A673 (cell line): ENCODE measurements around the gene PROSER3. TPM values are rescaled to one million over a fixed set of nuclear protein-coding genes. Genes with fewer than 3 reads are reported as not detected.

Source experiments
- BruUV-seq: library from RNA; stranded (reverse); fragments of 400-500 nt; replicated peaks from 2 replicates; lab custom pipeline; 2021; lab: Mats Ljungman, UMichigan
- CTCF ChIA-PET: fragments of 300-600 bp; sonication (Branson Sonifier 250); formaldehyde crosslinking; loops from one replicate; lab custom pipeline; 2022; ENCODE audit warnings: antibody characterized with exemption; lab: Charles Lee
- POLR2A ChIA-PET: fragments of 300-600 bp; sonication (Branson Sonifier 250); formaldehyde crosslinking; loops from one replicate; lab custom pipeline; 2022; ENCODE audit warnings: antibody characterized with exemption; ENCODE audit not compliant: low non-redundant PET; lab: Charles Lee
- DNase-seq: peaks from one replicate; pipeline ENCODE4 v3.0.0-alpha.2; 2015; ENCODE audit warnings: low spot score
- H3K27ac ChIP-seq: fragments of 200-600 bp; sonication (generic); 2 replicates; pipeline ENCODE4 v1.5.1; 2016; ENCODE audit warnings: mixed run types, low read depth, mild to moderate bottlenecking, mixed read lengths, antibody characterized with exemption, low read length; ENCODE audit not compliant: poor library complexity, severe bottlenecking
- H3K27me3 ChIP-seq: fragments of 200-600 bp; sonication (generic); replicated peaks from 2 replicates; pipeline ENCODE4 v1.6.1; 2017; ENCODE audit warnings: mixed run types, low read depth, mild to moderate bottlenecking, mixed read lengths, antibody characterized with exemption, low read length; ENCODE audit not compliant: insufficient read depth, poor library complexity
- H3K36me3 ChIP-seq: fragments of 200-600 bp; sonication (generic); 2 replicates; pipeline ENCODE4 v1.6.1; 2016; ENCODE audit warnings: mixed run types, mild to moderate bottlenecking, mixed read lengths, antibody characterized with exemption, low read length; ENCODE audit not compliant: insufficient read depth, poor library complexity, severe bottlenecking
- H3K4me1 ChIP-seq: fragments of 200-600 bp; sonication (generic); 2 replicates; pipeline ENCODE4 v1.6.1; 2017; ENCODE audit warnings: mixed run types, mild to moderate bottlenecking, mixed read lengths, antibody characterized with exemption, low read length; ENCODE audit not compliant: insufficient read depth, poor library complexity, severe bottlenecking
- H3K4me3 ChIP-seq: fragments of 200-600 bp; sonication (generic); 2 replicates; pipeline ENCODE4 v1.5.1; 2016; ENCODE audit warnings: low read depth, mixed run types, mild to moderate bottlenecking, mixed read lengths, low read length; ENCODE audit not compliant: poor library complexity, severe bottlenecking
- H3K9me3 ChIP-seq: fragments of 200-600 bp; sonication (generic); 2 replicates; pipeline ENCODE4 v1.6.1; 2016; ENCODE audit warnings: mixed run types, low read depth, mild to moderate bottlenecking, mixed read lengths, antibody characterized with exemption, low read length; ENCODE audit not compliant: poor library complexity, severe bottlenecking
- CTCF ChIP-seq: fragments of 300-800, 200-600 bp; sonication (generic); conservative IDR thresholded peaks from 2 replicates; pipeline ENCODE4 v1.5.1; 2017; ENCODE audit warnings: low read depth, mild to moderate bottlenecking, antibody characterized with exemption, low read length, moderate library complexity, mixed read lengths
- EZH2 ChIP-seq: fragments of 200-600 bp; sonication (generic); IDR thresholded peaks from 2 replicates; pipeline ENCODE4 v1.6.1; 2017; ENCODE audit warnings: borderline replicate concordance, low read depth, mild to moderate bottlenecking, mixed read lengths, antibody characterized with exemption, low read length; ENCODE audit not compliant: poor library complexity, severe bottlenecking
- intact Hi-C: fragments of 100-400 bp; cut with micrococcal nuclease; formaldehyde crosslinking; loops from one replicate; pipeline ENCODE4 v1.10.0; 2022; ENCODE audit not compliant: unreplicated experiment
- total RNA-seq: library from RNA; stranded (reverse); gene quantifications from 2 replicates; pipeline ENCODE4 v1.2.3, GENCODE V29; 2021

The PROSER3 gene
- total RNA-seq, 1 experiment from 2014 or later = 38.4 TPM

- POLR2A ChIA-PET = no interaction called here
- no peak for DNase-seq
- CTCF ChIA-PET = no interaction called here
- TF ChIP-seq CTCF (no peak), EZH2 (no peak)
- peak overlapping the region; percentile 24 for H3K4me3 ChIP-seq
- H3K4me1 ChIP-seq = peaks cover 32% of the 10 kb centered on the region
- no TSS peak for BruUV-seq
- peak overlapping the region; percentile 35 for H3K27ac ChIP-seq
- intact Hi-C loops = no loop called here
- no peaks in the 10 kb centered on the region for H3K27me3 ChIP-seq
- peaks cover 6% of the 10 kb centered on the region for H3K36me3 ChIP-seq
- no peaks in the 10 kb centered on the region for H3K9me3 ChIP-seq
These were observed 2.8 kb upstream of the PROSER3 start for GRCh38 chr19:35755131-35755549.

- intact Hi-C loops = no loop called here
- no TSS peak for BruUV-seq
- TF ChIP-seq EZH2 (no peak), CTCF (no peak)
- peaks cover 32% of the 10 kb centered on the region for H3K4me1 ChIP-seq
- ChIA-PET POLR2A (no interaction called here), CTCF (no interaction called here)
- peaks cover 12% of the 10 kb centered on the region for H3K36me3 ChIP-seq
- DNase-seq = peak; percentile 67
- H3K4me3 ChIP-seq = peak overlapping the region; percentile 24
- H3K27ac ChIP-seq = peak overlapping the region; percentile 35
- no peaks in the 10 kb centered on the region for H3K27me3 ChIP-seq
- H3K9me3 ChIP-seq = no peaks in the 10 kb centered on the region
These were observed 2.2 kb upstream of the PROSER3 start for GRCh38 chr19:35755550-35756376.

GRCh38 chr19:35756377-35757230 lies 1.4 kb upstream of the PROSER3 start, which contains the start of gene HSPB6:
Gene HSPB6 (minus strand): TSS chr19:35757029. CDS start chr19:35757008, 21 bp downstream.
- no peak for DNase-seq
- Histone ChIP-seq H3K27ac (peak within 1 kb of the TSS; percentile 94), H3K4me1 (peaks cover 32% of the 10 kb centered on the region), H3K36me3 (peaks cover 17% of the 10 kb centered on the region), H3K9me3 (no peaks in the 10 kb centered on the region), H3K4me3 (peak within 1 kb of the TSS; percentile 86), H3K27me3 (no peaks in the 10 kb centered on the region)
- BruUV-seq = no TSS peak
- ChIA-PET POLR2A (interaction anchor here (1.0 kb wide), 1 partner anchor 8 kb away, joined by 3 read pairs; the partner anchor contains the start of gene LIN37), CTCF (no interaction called here)
- no peak for TF ChIP-seq CTCF
- TF ChIP-seq EZH2 = no peak
- intact Hi-C loops = no loop called here
